ENCODE results near the gene ARIH1.
"Not testable (repeated sequence)": the region's sequence is repeated elsewhere in the genome, so short reads cannot be mapped to it uniquely, and the experiment has no call there.

Gene ARIH1, protein sequence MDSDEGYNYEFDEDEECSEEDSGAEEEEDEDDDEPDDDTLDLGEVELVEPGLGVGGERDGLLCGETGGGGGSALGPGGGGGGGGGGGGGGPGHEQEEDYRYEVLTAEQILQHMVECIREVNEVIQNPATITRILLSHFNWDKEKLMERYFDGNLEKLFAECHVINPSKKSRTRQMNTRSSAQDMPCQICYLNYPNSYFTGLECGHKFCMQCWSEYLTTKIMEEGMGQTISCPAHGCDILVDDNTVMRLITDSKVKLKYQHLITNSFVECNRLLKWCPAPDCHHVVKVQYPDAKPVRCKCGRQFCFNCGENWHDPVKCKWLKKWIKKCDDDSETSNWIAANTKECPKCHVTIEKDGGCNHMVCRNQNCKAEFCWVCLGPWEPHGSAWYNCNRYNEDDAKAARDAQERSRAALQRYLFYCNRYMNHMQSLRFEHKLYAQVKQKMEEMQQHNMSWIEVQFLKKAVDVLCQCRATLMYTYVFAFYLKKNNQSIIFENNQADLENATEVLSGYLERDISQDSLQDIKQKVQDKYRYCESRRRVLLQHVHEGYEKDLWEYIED

DNA sequence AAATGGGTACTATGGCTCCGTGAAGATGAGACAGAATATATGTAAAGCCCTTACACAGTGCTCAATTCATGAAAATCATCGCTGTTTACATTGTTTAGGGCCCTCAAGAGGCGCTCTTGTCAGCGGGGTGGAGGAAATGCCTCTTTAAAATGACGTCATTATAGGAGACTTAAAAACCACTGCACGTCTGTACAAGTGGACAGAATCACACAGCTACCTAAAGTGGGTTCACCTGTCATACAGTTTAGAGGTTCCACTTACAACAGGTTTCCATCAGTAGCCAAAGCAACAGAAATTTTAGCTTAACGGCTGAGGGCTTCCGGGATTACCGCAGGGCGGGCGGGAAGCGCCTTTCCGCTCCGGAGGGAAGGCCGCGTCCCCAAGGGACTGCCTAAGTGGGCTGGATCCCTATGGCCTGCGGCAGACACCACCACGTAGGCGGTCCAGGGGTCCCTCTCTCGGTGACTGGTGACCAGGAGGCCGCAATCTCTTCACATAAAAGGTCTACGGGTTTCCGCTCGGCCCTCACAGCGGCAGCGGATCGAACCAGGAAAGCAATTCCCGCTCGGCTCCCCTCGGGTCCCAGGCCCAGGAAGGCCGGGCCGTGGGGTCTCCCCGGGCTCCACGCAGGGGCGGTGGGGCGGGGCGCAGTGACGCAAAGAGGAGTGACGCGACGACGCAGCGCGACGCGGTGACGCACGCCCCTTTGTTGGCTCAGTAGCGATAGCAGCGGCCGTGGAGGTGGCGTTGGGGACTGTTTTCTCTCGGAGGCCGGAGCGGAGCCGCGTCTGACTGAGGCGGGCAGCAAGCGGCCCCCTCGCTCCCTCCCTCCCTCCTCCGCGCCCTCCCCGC, at the start of gene ARIH1:
ARIH1 (plus strand) TSS at position 717 of the 852 bp plus-strand sequence. CDS start 310 bp downstream, outside the sequence.
- DNase-seq = peak; percentile 92

DNA sequence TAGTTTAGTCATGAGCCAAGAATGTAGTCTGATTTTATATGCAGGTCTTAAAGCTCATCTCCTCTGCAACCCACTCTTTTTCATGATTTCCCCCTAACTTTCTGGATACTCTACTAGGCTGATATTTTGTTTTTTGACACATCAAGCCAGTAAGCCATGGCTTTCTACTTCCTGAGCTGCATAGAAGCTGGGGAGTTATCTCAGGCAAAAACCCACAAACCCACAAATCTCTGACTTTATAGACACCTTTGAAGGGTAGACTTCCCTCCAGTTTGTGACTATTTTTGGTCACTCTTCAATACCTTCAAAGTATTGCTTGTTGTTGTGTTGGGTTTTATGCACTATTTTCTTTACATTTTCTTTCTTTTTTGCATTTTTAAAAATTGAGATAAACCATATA, 47.4 kb upstream of the ARIH1 start:
- DNase-seq = no peak

- no peak for DNase-seq
These were observed 36.3 kb upstream of the ARIH1 start for GRCh38 chr15:72437650-72438316.

DNA sequence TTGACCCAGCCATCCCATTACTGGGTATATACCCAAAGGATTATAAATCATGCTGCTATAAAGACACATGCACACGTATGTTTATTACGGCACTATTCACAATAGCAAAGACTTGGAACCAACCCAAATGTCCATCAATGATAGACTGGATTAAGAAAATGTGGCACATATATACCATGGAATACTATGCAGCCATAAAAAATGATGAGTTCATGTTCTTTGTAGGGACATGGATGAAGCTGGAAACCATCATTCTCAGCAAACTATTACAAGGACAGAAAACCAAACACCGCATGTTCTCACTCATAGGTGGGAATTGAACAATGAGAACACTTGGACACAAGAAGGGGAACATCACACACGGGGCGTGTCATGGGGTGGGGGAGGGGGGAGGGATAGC, 31.3 kb upstream of the ARIH1 start:
- not testable (repeated sequence) for DNase-seq

GRCh38 chr15:72445426-72445825, 28.7 kb upstream of the ARIH1 start:
- peak; percentile 73 for DNase-seq

- DNase-seq = no peak
These were observed 23.3 kb upstream of the ARIH1 start for GRCh38 chr15:72450805-72451204.

DNA sequence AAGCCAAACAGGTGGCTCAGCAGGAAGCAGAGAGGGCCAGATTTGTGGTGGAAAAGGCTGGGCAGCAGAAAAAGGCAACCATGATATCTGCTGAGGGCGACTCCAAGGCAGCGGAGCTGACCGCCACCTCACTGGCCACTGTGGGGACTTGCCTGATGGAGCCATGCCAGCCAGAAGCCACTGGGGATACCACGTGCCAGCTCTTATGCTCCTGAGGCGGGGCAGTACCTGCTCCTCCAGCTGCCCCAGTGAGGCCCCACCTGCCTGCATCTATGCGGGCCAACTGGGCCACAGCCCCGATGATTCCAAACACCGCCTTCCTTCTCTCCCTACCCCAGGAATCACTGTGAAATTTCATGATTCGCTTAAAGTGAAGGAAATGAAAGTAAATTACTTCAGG, 22.9 kb upstream of the ARIH1 start:
- DNase-seq = no peak

GRCh38 chr15:72456684-72457083, 17.4 kb upstream of the ARIH1 start:
- no peak for DNase-seq

GRCh38 chr15:72460402-72460801, 13.7 kb upstream of the ARIH1 start:
- no peak for DNase-seq

- no peak for DNase-seq
These were observed 10.4 kb upstream of the ARIH1 start for GRCh38 chr15:72463702-72464101.

DNA sequence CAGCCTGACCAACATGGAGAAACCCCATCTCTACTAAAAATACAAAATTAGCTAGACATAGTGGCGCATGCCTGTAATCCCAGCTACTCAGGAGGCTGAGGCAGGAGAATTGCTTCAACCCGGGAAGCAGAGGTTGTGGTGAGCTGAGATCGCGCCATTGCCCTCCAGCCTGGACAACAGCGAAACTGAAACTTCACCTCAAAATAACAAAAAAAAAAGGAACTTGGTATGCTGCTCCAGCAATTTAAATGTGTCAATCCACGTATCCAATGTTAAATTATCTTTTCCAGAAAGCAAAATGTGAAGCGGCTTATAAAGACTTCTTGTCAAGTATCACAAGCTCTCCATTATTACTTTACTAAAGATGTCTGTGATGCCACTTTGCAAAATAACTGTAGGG, 9.9 kb upstream of the ARIH1 start:
- no peak for DNase-seq

DNA sequence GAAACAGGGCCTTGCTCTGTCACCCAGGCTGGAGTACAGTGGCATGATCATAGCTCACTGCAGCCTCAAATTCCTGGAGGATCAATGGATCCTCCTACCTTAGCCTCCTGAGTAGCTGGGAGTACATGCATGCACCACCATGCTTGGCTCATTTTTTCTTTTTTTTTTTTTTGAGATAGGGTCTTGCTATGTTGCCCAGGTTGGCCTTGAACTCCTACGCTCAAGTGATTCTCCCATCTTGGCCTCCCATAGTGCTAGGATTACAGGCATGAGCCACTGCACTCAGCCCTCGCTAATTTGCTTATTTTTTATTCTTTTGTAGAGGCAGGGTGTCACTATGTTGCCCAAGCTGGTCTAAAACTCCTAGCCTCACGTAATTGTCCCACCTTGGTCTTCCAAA, 6.0 kb upstream of the ARIH1 start:
- DNase-seq = no peak

- no peak for DNase-seq
These were observed 1.0 kb upstream of the ARIH1 start for GRCh38 chr15:72472992-72473610.

GRCh38 chr15:72474466-72474911, 359 bp downstream of the ARIH1 start:
- no peak for DNase-seq

DNA sequence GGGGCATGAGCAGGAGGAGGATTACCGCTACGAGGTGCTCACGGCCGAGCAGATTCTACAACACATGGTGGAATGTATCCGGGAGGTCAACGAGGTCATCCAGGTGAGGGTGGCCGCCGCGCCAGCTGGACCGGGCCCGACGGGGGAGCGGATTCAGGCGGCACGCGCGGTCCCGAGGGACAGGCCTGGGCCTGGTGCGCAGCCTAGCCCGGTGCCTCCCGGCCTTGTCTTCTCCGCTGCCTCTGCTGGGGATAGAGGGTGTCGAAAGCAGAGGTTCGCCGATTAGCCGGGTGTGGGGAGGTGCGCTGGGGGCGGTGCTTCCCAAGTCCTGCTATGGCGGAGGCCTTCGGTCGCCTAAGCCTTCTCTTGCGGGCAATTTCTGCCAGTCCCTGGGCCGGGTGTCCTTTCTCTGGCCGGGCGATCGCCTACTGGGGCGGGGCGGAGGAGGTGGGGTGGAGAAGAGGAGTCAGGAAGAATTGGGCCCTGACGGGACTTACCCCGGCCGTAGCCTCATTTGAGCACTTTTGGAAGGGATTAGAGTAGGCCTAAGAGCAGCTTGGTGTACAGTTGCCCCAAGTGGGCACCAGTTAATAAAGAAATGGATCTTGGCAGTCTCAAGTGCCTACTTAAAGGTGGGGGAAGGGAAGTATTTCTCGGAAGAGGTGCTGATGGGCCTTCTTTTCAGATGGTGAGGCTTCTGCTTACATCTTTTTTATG, 940 bp downstream of the ARIH1 start:
- peak; percentile 76 for DNase-seq

- DNase-seq = no peak
These were observed 1.5 kb downstream of the ARIH1 start for GRCh38 chr15:72475674-72476073.

DNA sequence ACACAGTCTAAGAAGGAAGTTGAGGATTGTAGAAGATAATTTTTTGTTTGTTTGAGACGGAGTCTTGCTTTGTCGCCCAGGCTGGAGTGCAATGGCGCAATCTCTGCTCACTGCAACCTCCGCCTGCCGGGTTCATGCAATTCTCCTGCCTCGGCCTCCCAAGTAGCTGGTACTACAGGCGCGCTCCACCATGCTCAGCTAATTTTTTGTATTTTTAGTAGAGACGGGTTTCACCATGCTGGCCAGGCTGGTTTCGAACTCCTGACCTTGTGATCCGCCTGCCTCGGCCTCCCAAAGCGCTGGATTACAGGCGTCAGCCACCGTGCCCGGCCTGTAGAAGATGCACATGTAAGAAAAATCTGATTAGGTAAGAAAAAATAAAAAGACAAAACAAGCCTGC, 2.2 kb downstream of the ARIH1 start:
- DNase-seq = not testable (repeated sequence)

GRCh38 chr15:72481015-72481659, 7.0 kb downstream of the ARIH1 start:
- no peak for DNase-seq

GRCh38 chr15:72482275-72482674, 8.1 kb downstream of the ARIH1 start:
- no peak for DNase-seq

GRCh38 chr15:72483279-72483678, 9.1 kb downstream of the ARIH1 start:
- DNase-seq = no peak

DNA sequence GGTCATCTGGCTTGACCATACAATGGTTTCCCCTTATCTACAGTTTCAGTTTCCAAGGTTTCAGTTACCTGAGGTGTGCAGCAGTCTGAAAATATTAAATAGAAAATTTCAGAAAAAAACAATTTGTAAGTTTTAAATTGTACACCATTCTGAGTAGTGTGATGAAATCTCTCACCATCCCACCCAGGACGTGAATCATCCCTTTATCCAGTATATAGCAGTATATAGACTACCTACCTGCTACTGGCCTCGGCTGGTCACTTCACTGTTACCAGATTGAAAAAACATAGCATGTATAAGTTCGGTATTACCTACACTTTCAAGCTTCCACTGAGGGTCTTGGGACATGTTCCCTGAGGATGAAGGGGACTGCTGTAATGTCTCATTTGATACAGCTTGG, 12.0 kb downstream of the ARIH1 start:
- DNase-seq = no peak
